Measurements from ENCODE around the gene PLD6. TPM values are rescaled to one million over a fixed set of nuclear protein-coding genes. Genes with fewer than 3 reads are reported as not detected.

Gene PLD6
- total RNA-seq, 4 donors from 2014 or later = 6.0 to 11.1 (median 8.2) TPM

- Histone ChIP-seq H3K4me1 (peaks cover 0 to 7% (median 0%) of the 10 kb centered on the region in 4 donors), H3K9me3 (no peaks in the 10 kb centered on the region), H3K27ac (no peak overlapping the region), H3K36me3 (peaks cover 3 to 94% (median 19%) of the 10 kb centered on the region in 3 donors), H3K4me3 (no peak overlapping the region), H3K27me3 (no peaks in the 10 kb centered on the region)
- no peak for DNase-seq (ENCODE audit: low spot score in 2 of 2)
- 91 to 96% methylated on average over 13 to 14 of the region's 14 CpGs for WGBS, 2 donors
- TF ChIP-seq CTCF (IDR thresholded peaks at IDR 0.05) = no peak
Observed at GRCh38 chr17:17173921-17174320, 32.2 kb downstream of the PLD6 start.

GRCh38 chr17:17172990-17173389, 33.1 kb downstream of the PLD6 start:
- Histone ChIP-seq H3K9me3 (no peaks in the 10 kb centered on the region), H3K27me3 (no peaks in the 10 kb centered on the region), H3K4me3 (no peak overlapping the region), H3K27ac (peak overlapping the region in 2 of 4 donors; percentile 13 to 54), H3K4me1 (peaks cover 0 to 7% (median 0%) of the 10 kb centered on the region in 4 donors), H3K36me3 (peaks cover 0 to 94% (median 18%) of the 10 kb centered on the region in 3 donors)
- TF ChIP-seq POLR2A (IDR thresholded peaks at IDR 0.05) (no peak), CTCF (IDR thresholded peaks at IDR 0.05) (no peak), EP300 (IDR thresholded peaks at IDR 0.05) (no peak)
- WGBS, 2 donors = 89% methylated on average over 8 to 9 of the region's 9 CpGs
- no peak for DNase-seq (ENCODE audit: low spot score in 2 of 2)

- 61% methylated on average over 23 to 26 of the region's 26 CpGs for WGBS, 2 donors
- peak overlapping the region in 2 of 4 donors; percentile 13 to 54 for H3K27ac ChIP-seq
- H3K36me3 ChIP-seq = peaks cover 0 to 94% (median 11%) of the 10 kb centered on the region in 3 donors
Observed at GRCh38 chr17:17172001-17172939, 33.9 kb downstream of the PLD6 start.

GRCh38 chr17:17171186-17171585, 34.9 kb downstream of the PLD6 start:
- H3K27me3 ChIP-seq = no peaks in the 10 kb centered on the region
- peaks cover 0 to 7% (median 0%) of the 10 kb centered on the region in 4 donors for H3K4me1 ChIP-seq
- peaks cover 0 to 94% (median 11%) of the 10 kb centered on the region in 3 donors for H3K36me3 ChIP-seq
- no peak overlapping the region for H3K4me3 ChIP-seq
- WGBS, 2 donors = 79 to 92% methylated on average over 7 of the region's 7 CpGs
- DNase-seq (ENCODE audit: low spot score in 2 of 2) = no peak
- H3K27ac ChIP-seq = peak overlapping the region in 1 of 4 donors; percentile 54
- TF ChIP-seq POLR2A (IDR thresholded peaks at IDR 0.05) (no peak), CTCF (IDR thresholded peaks at IDR 0.05) (no peak), EP300 (IDR thresholded peaks at IDR 0.05) (no peak)
- no peaks in the 10 kb centered on the region for H3K9me3 ChIP-seq

More at GRCh38 chr17:17172001-17172939, 33.9 kb downstream of the PLD6 start:
- H3K9me3 ChIP-seq = no peaks in the 10 kb centered on the region
- DNase-seq (ENCODE audit: low spot score in 2 of 2) = no peak
- peaks cover 0 to 7% (median 0%) of the 10 kb centered on the region in 4 donors for H3K4me1 ChIP-seq
- TF ChIP-seq POLR2A (IDR thresholded peaks at IDR 0.05) (no peak), EP300 (IDR thresholded peaks at IDR 0.05) (no peak), CTCF (IDR thresholded peaks at IDR 0.05) (no peak)
- no peak overlapping the region for H3K4me3 ChIP-seq
- H3K27me3 ChIP-seq = no peaks in the 10 kb centered on the region

GRCh38 chr17:17170346-17170985, 35.7 kb downstream of the PLD6 start:
- WGBS, 2 donors = 77 to 83% methylated on average over 9 of the region's 9 CpGs
- Histone ChIP-seq H3K4me1 (peaks cover 0 to 7% (median 0%) of the 10 kb centered on the region in 4 donors), H3K36me3 (peaks cover 0 to 94% (median 10%) of the 10 kb centered on the region in 3 donors), H3K27ac (no peak overlapping the region), H3K27me3 (no peaks in the 10 kb centered on the region), H3K4me3 (no peak overlapping the region), H3K9me3 (no peaks in the 10 kb centered on the region)
- TF ChIP-seq POLR2A (IDR thresholded peaks at IDR 0.05) (no peak), EP300 (IDR thresholded peaks at IDR 0.05) (no peak), CTCF (IDR thresholded peaks at IDR 0.05) (no peak)
- DNase-seq (ENCODE audit: low spot score in 2 of 2) = no peak

Measured in tibial nerve (tissue), 4 donors.